GM18858 (cell line): ENCODE measurements around the gene ESR1.
"Not testable (repeated sequence)": the region's sequence is repeated elsewhere in the genome, so short reads cannot be mapped to it uniquely, and the experiment has no call there.

Experiments used
- ATAC-seq: cut with Tn5 transposase; IDR thresholded peaks from one replicate; pipeline ENCODE4 v1.9.1; 2021; ENCODE audit not compliant: unreplicated experiment

ESR1 gene

GRCh38 chr6:152049502-152049901 lies 242.0 kb downstream of the ESR1 start:
- no peak for ATAC-seq

GRCh38 chr6:152050451-152051195 lies 243.1 kb downstream of the ESR1 start:
- no peak for ATAC-seq

- no peak for ATAC-seq
Measured at GRCh38 chr6:152052061-152052460, 244.6 kb downstream of the ESR1 start.

GRCh38 chr6:152053332-152053731 lies 245.8 kb downstream of the ESR1 start:
- ATAC-seq: no peak

GRCh38 chr6:152054441-152054840 lies 247.0 kb downstream of the ESR1 start:
- ATAC-seq: no peak

GRCh38 chr6:152055517-152055916 lies 248.0 kb downstream of the ESR1 start:
- no peak for ATAC-seq

- ATAC-seq: no peak
Measured at GRCh38 chr6:152057832-152058498, 250.5 kb downstream of the ESR1 start.

GRCh38 chr6:152059909-152060308 lies 252.4 kb downstream of the ESR1 start:
- no peak for ATAC-seq

- ATAC-seq: no peak
Measured at GRCh38 chr6:152062476-152062875, 255.0 kb downstream of the ESR1 start.

GRCh38 chr6:152063170-152063921 lies 255.9 kb downstream of the ESR1 start:
- ATAC-seq: no peak

GRCh38 chr6:152068622-152069261 lies 261.3 kb downstream of the ESR1 start:
- no peak for ATAC-seq

- no peak for ATAC-seq
Measured at GRCh38 chr6:152070556-152070955, 263.1 kb downstream of the ESR1 start.

GRCh38 chr6:152071318-152071717 lies 263.8 kb downstream of the ESR1 start:
- ATAC-seq: no peak

- ATAC-seq: no peak
Measured at GRCh38 chr6:152071843-152072242, 264.4 kb downstream of the ESR1 start.

GRCh38 chr6:152076242-152076641 lies 268.8 kb downstream of the ESR1 start:
- not testable (repeated sequence) for ATAC-seq

GRCh38 chr6:152078001-152078400 lies 270.5 kb downstream of the ESR1 start:
- no peak for ATAC-seq

- no peak for ATAC-seq
Measured at GRCh38 chr6:152078804-152079203, 271.3 kb downstream of the ESR1 start.

GRCh38 chr6:152085451-152085921 lies 278.0 kb downstream of the ESR1 start:
- ATAC-seq: no peak

GRCh38 chr6:152086223-152086873 lies 278.9 kb downstream of the ESR1 start:
- ATAC-seq: no peak

GRCh38 chr6:152087096-152087495 lies 279.6 kb downstream of the ESR1 start:
- no peak for ATAC-seq

- ATAC-seq: no peak
Measured at GRCh38 chr6:152087701-152088100, 280.2 kb downstream of the ESR1 start.
